PC-3 (cell line): ENCODE results near the gene TPPP. TPM values are rescaled to one million over a fixed set of nuclear protein-coding genes. Genes with fewer than 3 reads are reported as not detected.
A peak's percentile ranks its signal among the peaks of the same experiment; 100 is the strongest.

ENCODE experiments used
- ATAC-seq: fragments of 200-7000 bp; cut with Tn5 transposase; 2 replicates; pipeline ENCODE4 v1.9.1; 2020; ENCODE audit warnings: mild to moderate bottlenecking, moderate library complexity
- BruUV-seq: library from RNA; stranded (reverse); fragments of 400-500 nt; replicated peaks from 2 replicates; lab custom pipeline; 2021; lab: Mats Ljungman, UMichigan
- CTCF ChIA-PET: fragments of 300-600 bp; sonication (Branson Sonifier 250); formaldehyde crosslinking; loops from one replicate; lab custom pipeline; 2022; ENCODE audit warnings: antibody characterized with exemption; lab: Charles Lee
- POLR2A ChIA-PET: fragments of 300-600 bp; sonication (Branson Sonifier 250); formaldehyde crosslinking; loops from one replicate; lab custom pipeline; 2022; ENCODE audit warnings: antibody characterized with exemption; ENCODE audit not compliant: unreplicated experiment; lab: Charles Lee
- DNase-seq: peaks from one replicate; pipeline ENCODE4 v3.0.0-alpha.2; 2015
- H2AFZ ChIP-seq: fragments of 300-600 bp; sonication (generic); 2 replicates; pipeline ENCODE4 v1.6.0; 2016; ENCODE audit warnings: antibody characterized with exemption, low read length
- H3F3A ChIP-seq: fragments of 300-600 bp; sonication (generic); one replicate; pipeline ENCODE4 v1.6.0; 2017; ENCODE audit warnings: antibody characterized with exemption, low read length, control low read depth, mild to moderate bottlenecking; ENCODE audit not compliant: unreplicated experiment
- H3K27ac ChIP-seq: fragments of 300-600 bp; sonication (generic); 2 replicates; pipeline ENCODE4 v1.5.1; 2016; ENCODE audit warnings: mild to moderate bottlenecking, low read length
- H3K27me3 ChIP-seq: fragments of 300-600 bp; sonication (generic); 2 replicates; pipeline ENCODE4 v1.6.1; 2016; ENCODE audit warnings: low read length, mixed read lengths
- H3K36me3 ChIP-seq: fragments of 300-600 bp; sonication (generic); 2 replicates; pipeline ENCODE4 v1.6.1; 2016; ENCODE audit warnings: low read depth, mixed run types, low read length, mixed read lengths
- H3K4me1 ChIP-seq: fragments of 300-600 bp; sonication (generic); 2 replicates; pipeline ENCODE4 v1.5.1; 2016; ENCODE audit warnings: low read length; ENCODE audit not compliant: insufficient read depth
- H3K4me2 ChIP-seq: fragments of 300-600 bp; sonication (generic); 2 replicates; pipeline ENCODE4 v1.6.0; 2016; ENCODE audit warnings: low read length
- H3K4me3 ChIP-seq: fragments of 300-600 bp; sonication (generic); 2 replicates; pipeline ENCODE4 v1.5.1; 2016; ENCODE audit warnings: mild to moderate bottlenecking, low read length, mixed read lengths
- H3K79me2 ChIP-seq: fragments of 300-600 bp; sonication (generic); 2 replicates; pipeline ENCODE4 v1.6.1; 2017; ENCODE audit warnings: low read length, mixed read lengths
- H3K9ac ChIP-seq: fragments of 300-600 bp; sonication (generic); 2 replicates; pipeline ENCODE4 v1.6.0; 2016; ENCODE audit warnings: mild to moderate bottlenecking, low read length
- H3K9me2 ChIP-seq: fragments of 300-600 bp; sonication (generic); replicated peaks from 2 replicates; pipeline ENCODE4 v1.6.1; 2016; ENCODE audit warnings: mixed run types, low read length, mixed read lengths
- H3K9me3 ChIP-seq: fragments of 300-600 bp; sonication (generic); 2 replicates; pipeline ENCODE4 v1.6.1; 2016; ENCODE audit warnings: low read length, mixed read lengths
- H4K20me1 ChIP-seq: fragments of 300-600 bp; sonication (generic); 2 replicates; pipeline ENCODE4 v1.6.1; 2016; ENCODE audit warnings: low read length, mixed read lengths
- CTCF ChIP-seq: fragments of 300-600 bp; sonication (generic); conservative IDR thresholded peaks from 2 replicates; pipeline ENCODE4 v1.5.1; 2017; ENCODE audit warnings: antibody characterized with exemption, low read depth, mild to moderate bottlenecking, low read length
- EZH2 ChIP-seq: fragments of 300-600 bp; sonication (generic); IDR thresholded peaks from one replicate; pipeline ENCODE4 v1.6.1; 2017; ENCODE audit warnings: antibody characterized with exemption, mild to moderate bottlenecking, low read length; ENCODE audit not compliant: unreplicated experiment
- EZH2phosphoT487 ChIP-seq: fragments of 300-600 bp; sonication (generic); IDR thresholded peaks from 2 replicates; pipeline ENCODE4 v1.6.1; 2018; ENCODE audit warnings: mild to moderate bottlenecking, antibody characterized with exemption, low read length, borderline replicate concordance
- intact Hi-C: fragments of 100-400 bp; cut with micrococcal nuclease; formaldehyde crosslinking; loops from 2 replicates; pipeline ENCODE4 v1.9.0; 2023
- total RNA-seq: library from RNA; depleted of rRNA; stranded (reverse); fragments of >200 nt; gene quantifications from 2 replicates; pipeline ENCODE4 v1.2.3, GENCODE V29; 2014

Gene TPPP
- total RNA-seq, 1 experiment from 2014 or later: 1.9 TPM

DNA sequence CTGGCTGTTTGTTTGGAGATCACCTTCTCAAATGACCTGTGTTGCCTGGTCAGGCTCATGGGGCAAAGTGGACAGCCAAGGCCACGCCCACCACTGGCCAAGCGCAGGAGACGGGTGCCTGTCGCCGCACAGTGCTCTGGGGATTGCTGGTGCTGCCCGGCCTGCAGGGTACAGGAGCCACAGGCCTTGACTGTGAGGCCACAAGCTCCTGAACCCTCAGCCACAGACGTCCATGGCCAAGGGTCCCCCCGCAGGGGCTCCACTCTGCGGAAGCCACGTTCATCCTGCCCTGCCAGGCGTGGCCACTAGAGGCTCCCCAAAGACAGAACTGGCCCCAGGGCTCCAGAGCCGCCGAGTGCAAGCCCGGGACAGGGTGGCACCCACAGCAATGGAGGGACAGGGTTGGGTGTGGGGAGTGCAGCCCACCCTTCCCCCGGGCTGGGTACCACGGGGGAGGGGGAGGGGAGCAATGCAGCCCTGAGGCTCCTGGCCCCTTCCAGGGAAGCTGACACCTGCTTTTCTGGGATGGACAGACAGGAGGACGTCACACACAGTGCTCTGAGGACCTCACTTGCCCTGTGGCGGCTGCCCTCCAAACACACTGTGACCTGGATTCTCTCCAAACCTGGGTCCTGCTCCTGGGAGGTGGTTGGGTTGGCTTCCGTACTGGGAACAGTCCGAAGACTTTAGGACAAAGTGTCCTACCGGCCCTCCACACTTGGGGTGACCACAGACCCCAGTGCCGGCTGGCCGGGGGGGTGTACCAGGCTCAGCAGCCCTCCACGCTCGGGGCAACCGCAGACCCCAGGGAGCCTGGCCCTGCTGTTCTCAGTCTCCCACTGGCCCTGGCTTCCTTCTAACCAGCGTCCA, 21.5 kb downstream of the TPPP start:
- Histone ChIP-seq H3F3A (no peaks in the 10 kb centered on the region), H2AFZ (no peak overlapping the region), H3K27me3 (no peaks in the 10 kb centered on the region), H3K9ac (peak overlapping the region; percentile 87), H3K9me3 (no peaks in the 10 kb centered on the region), H4K20me1 (no peaks in the 10 kb centered on the region), H3K4me3 (peak overlapping the region; percentile 57), H3K36me3 (0 out of 2 replicates have a peak, but pooled peaks cover 7% of the 10 kb centered on the region), H3K27ac (peak overlapping the region; percentile 88), H3K79me2 (no peaks in the 10 kb centered on the region), H3K4me2 (peak overlapping the region; percentile 88), H3K9me2 (no peaks in the 10 kb centered on the region), H3K4me1 (peaks cover 29% of the 10 kb centered on the region)
- no TSS peak for BruUV-seq
- peak; percentile 95 for TF ChIP-seq CTCF
- TF ChIP-seq EZH2: no peak
- TF ChIP-seq EZH2phosphoT487: no peak
- ATAC-seq (peak; percentile 72), DNase-seq (peak; percentile 74)
- CTCF ChIA-PET: interaction anchor here (0.6 kb wide), 1 partner anchor 105 kb away, joined by 4 read pairs; no protein-coding TSS in a partner anchor
- POLR2A ChIA-PET: no interaction called here
- intact Hi-C loops: loop anchor here (2.0 to 5.0 kb wide), 3 partner anchors 151 to 231 kb away; partner anchors contain the start of gene ZDHHC11

DNA sequence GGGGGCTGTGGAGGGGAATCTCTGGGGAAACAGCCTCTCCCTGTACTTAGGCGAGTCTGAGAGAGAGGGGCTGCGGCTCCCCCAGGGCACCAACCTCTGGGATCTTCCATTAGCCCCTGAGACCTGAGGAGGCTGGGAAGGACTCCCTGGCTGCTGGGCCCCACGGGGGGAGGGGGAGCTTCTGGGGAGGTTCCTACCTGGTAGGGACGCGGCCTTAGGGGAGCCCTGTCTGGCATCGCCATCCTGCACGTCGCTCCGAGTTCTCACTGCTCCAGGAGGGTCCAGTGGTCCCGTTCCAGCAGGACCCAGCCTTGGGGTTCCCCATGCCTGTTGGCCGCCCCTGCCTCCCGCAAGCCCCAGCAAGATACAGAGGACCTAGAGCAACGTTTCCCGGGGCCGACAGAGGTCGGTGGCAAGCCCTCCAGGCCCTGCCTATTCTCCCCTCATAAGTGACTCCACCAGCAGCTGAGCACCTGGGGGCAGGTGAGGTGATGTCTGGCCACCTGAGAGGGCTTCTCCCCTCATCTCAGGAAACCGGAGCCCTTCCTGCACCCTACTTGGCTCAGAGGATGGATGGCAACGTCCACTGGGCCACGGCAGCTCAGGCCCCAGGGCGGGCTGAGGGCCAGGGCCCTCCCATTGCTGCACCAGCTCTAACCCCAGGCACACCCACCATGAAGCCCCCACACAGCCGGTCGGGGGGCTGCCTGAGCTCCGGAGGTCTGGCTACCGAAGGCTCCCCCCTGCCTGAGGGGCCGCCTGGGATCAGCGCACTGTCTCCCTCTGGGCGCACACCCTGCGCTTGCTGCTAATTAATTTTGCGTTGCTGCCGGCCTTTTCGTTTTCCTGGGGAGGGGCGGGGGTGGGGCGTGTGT, 22.5 kb downstream of the TPPP start:
- POLR2A ChIA-PET: no interaction called here
- peaks cover 29% of the 10 kb centered on the region for H3K4me1 ChIP-seq
- no peak overlapping the region for H3K4me2 ChIP-seq
- intact Hi-C loops: loop anchor here (2.0 to 5.0 kb wide), 3 partner anchors 152 to 232 kb away; partner anchors contain the start of gene ZDHHC11
- ATAC-seq: no peak
- no peak overlapping the region for H3K4me3 ChIP-seq
- no peak for DNase-seq
- no peaks in the 10 kb centered on the region for H3K9me3 ChIP-seq
- no peaks in the 10 kb centered on the region for H3F3A ChIP-seq
- H3K27me3 ChIP-seq: no peaks in the 10 kb centered on the region
- 0 out of 2 replicates have a peak, but pooled peaks cover 7% of the 10 kb centered on the region for H3K36me3 ChIP-seq
- no TSS peak for BruUV-seq
- no peaks in the 10 kb centered on the region for H4K20me1 ChIP-seq
- H3K9me2 ChIP-seq: no peaks in the 10 kb centered on the region
- peak overlapping the region; percentile 87 for H3K9ac ChIP-seq
- no peaks in the 10 kb centered on the region for H3K79me2 ChIP-seq
- CTCF ChIA-PET: interaction anchor here (0.6 kb wide), 1 partner anchor 104 kb away, joined by 4 read pairs; no protein-coding TSS in a partner anchor
- no peak overlapping the region for H2AFZ ChIP-seq
- no peak for TF ChIP-seq CTCF
- TF ChIP-seq EZH2phosphoT487: no peak
- TF ChIP-seq EZH2: no peak
- H3K27ac ChIP-seq: peak overlapping the region; percentile 88; the same call in 1 of the 2 replicates
